GM10248 (cell line): ENCODE results near the gene COX6B2.

Experiments used
- CTCF ChIA-PET: fragments of 300-600 bp; sonication (Branson Sonifier 250); formaldehyde crosslinking; extraction: SDS; loops from one replicate; lab custom pipeline; 2021; ENCODE audit warnings: antibody characterized with exemption; lab: Yijun Ruan, JAX
- POLR2A ChIA-PET: fragments of 350-650 bp; sonication (Branson Sonifier 250); formaldehyde crosslinking; extraction: SDS; loops from one replicate; lab custom pipeline; 2020; ENCODE audit warnings: antibody characterized with exemption; lab: Yijun Ruan, JAX
- DNase-seq: peaks from one replicate; pipeline ENCODE4 v3.0.0; 2012; ENCODE audit errors: extremely low spot score
- CTCF ChIP-seq: IDR thresholded peaks from 2 replicates; pipeline ENCODE4 v1.5.1; 2012; ENCODE audit warnings: mild to moderate bottlenecking, low read depth; ENCODE audit errors: extremely low read depth, missing control alignments, control extremely low read depth

COX6B2 gene

GRCh38 chr19:55322204-55322885, 32.2 kb downstream of the COX6B2 start:
- no peak for DNase-seq
- CTCF ChIA-PET = interaction anchor here (1.2 to 3.8 kb wide), 4 partner anchors 17 to 182 kb away, joined by 3 to 23 read pairs (median 6); no protein-coding TSS in a partner anchor
- POLR2A ChIA-PET = no interaction called here
- TF ChIP-seq CTCF = no peak

- TF ChIP-seq CTCF = no peak
- CTCF ChIA-PET = interaction anchor here (1.0 to 3.8 kb wide), 5 partner anchors 17 to 183 kb away, joined by 3 to 23 read pairs (median 4); no protein-coding TSS in a partner anchor
Observed at GRCh38 chr19:55321466-55322137, 32.9 kb downstream of the COX6B2 start.

GRCh38 chr19:55320844-55321419, 33.6 kb downstream of the COX6B2 start:
- no peak for DNase-seq
- TF ChIP-seq CTCF = no peak
- CTCF ChIA-PET = interaction anchor here (1.0 to 3.8 kb wide), 5 partner anchors 18 to 30 kb away, joined by 3 to 23 read pairs (median 3); no protein-coding TSS in a partner anchor
- POLR2A ChIA-PET = no interaction called here

More at GRCh38 chr19:55321466-55322137, 32.9 kb downstream of the COX6B2 start:
- DNase-seq = no peak
- POLR2A ChIA-PET = no interaction called here

GRCh38 chr19:55319785-55320184, 34.7 kb downstream of the COX6B2 start:
- no peak for TF ChIP-seq CTCF
- CTCF ChIA-PET = interaction anchor here (0.6 to 3.8 kb wide), 3 partner anchors 18 to 94 kb away, joined by 3 to 23 read pairs (median 3); no protein-coding TSS in a partner anchor
- POLR2A ChIA-PET = no interaction called here
- DNase-seq = no peak

GRCh38 chr19:55316646-55317045, 37.9 kb downstream of the COX6B2 start:
- DNase-seq = no peak
- ChIA-PET CTCF (interaction anchor here (1.5 to 7.7 kb wide), 3 partner anchors 10 to 15 kb away, joined by 4 to 42 read pairs (median 9); no protein-coding TSS in a partner anchor), POLR2A (no interaction called here)
- TF ChIP-seq CTCF = no peak

GRCh38 chr19:55315956-55316525, 38.5 kb downstream of the COX6B2 start:
- POLR2A ChIA-PET = no interaction called here

More at GRCh38 chr19:55315956-55316525, 38.5 kb downstream of the COX6B2 start:
- DNase-seq = no peak
- CTCF ChIA-PET = interaction anchor here (1.5 to 7.7 kb wide), 2 partner anchors 10 to 14 kb away, joined by 4 to 42 read pairs; no protein-coding TSS in a partner anchor
- TF ChIP-seq CTCF = no peak
